CD14-positive monocyte (primary cell): ENCODE results near the gene CD63. TPM values are rescaled to one million over a fixed set of nuclear protein-coding genes. Genes with fewer than 3 reads are reported as not detected.

Experiments used
- DNase-seq, 3 donors: peaks; one replicate each; pipeline ENCODE4 v3.0.0-alpha.2; 2011 to 2022
- H2AFZ ChIP-seq: 2 replicates; pipeline ENCODE4 v1.6.0; 2012; ENCODE audit warnings: mild to moderate bottlenecking, low read depth, low read length, inconsistent platforms; ENCODE audit not compliant: insufficient read depth, poor library complexity, severe bottlenecking
- H3K27ac ChIP-seq, 2 donors: 1 replicate in 1 of 2; 2 replicates in 1 of 2; pipeline ENCODE4 v1.5.1; 2012 to 2013; ENCODE audit warnings: low read length in 2 of 2, control low read depth in 1 of 2, inconsistent platforms in 1 of 2, low read depth in 1 of 2, mild to moderate bottlenecking in 1 of 2
- H3K27me3 ChIP-seq, 2 donors: one replicate each; pipeline versions ENCODE4 v1.6.0 to v1.6.1; 2011 to 2013; ENCODE audit warnings: low read length in 2 of 2; ENCODE audit not compliant: control insufficient read depth in 2 of 2, insufficient read depth in 2 of 2
- H3K36me3 ChIP-seq, 2 donors: replicated peaks in 1 of 2; 1 replicate in 1 of 2; 2 replicates in 1 of 2; pipeline versions ENCODE4 v1.5.1 to v1.6.1; 2012 to 2013; ENCODE audit warnings: low read length in 2 of 2, control low read depth in 1 of 2, inconsistent platforms in 1 of 2, mild to moderate bottlenecking in 1 of 2; ENCODE audit not compliant: insufficient read depth in 2 of 2, control insufficient read depth in 1 of 2
- H3K4me1 ChIP-seq, 2 donors: 1 replicate in 1 of 2; 2 replicates in 1 of 2; pipeline versions ENCODE4 v1.5.1 to v1.6.1; 2012 to 2013; ENCODE audit warnings: low read length in 2 of 2, control low read depth in 1 of 2, inconsistent platforms in 1 of 2, mild to moderate bottlenecking in 1 of 2, moderate library complexity in 1 of 2; ENCODE audit not compliant: insufficient read depth in 2 of 2, control insufficient read depth in 1 of 2
- H3K4me2 ChIP-seq: replicated peaks from 2 replicates; pipeline ENCODE3; 2012; ENCODE audit warnings: low read length, moderate library complexity, mild to moderate bottlenecking; ENCODE audit not compliant: poor library complexity, severe bottlenecking; ENCODE audit errors: extremely low read depth
- H3K4me3 ChIP-seq, 3 experiments: fragments of 200-600 bp in 1 of 3; sonication (generic) in 1 of 3; replicated peaks in 1 of 3; 1 replicate in 2 of 3; 2 replicates in 1 of 3; pipeline ENCODE4 v1.5.1; 2011 to 2013; ENCODE audit warnings: low read length in 3 of 3, mild to moderate bottlenecking in 3 of 3, control low read depth in 2 of 3, low read depth in 2 of 3, inconsistent platforms in 1 of 3, moderate library complexity in 1 of 3
- H3K79me2 ChIP-seq: 2 replicates; pipeline ENCODE4 v1.6.0; 2012; ENCODE audit warnings: mild to moderate bottlenecking, control low read depth, inconsistent platforms, low read length, moderate library complexity; ENCODE audit not compliant: insufficient read depth
- H3K9ac ChIP-seq: 2 replicates; pipeline ENCODE4 v1.6.0; 2017; ENCODE audit warnings: low read length, mild to moderate bottlenecking; ENCODE audit not compliant: insufficient read depth, poor library complexity, severe bottlenecking
- H3K9me3 ChIP-seq, 2 donors: replicated peaks in 1 of 2; 1 replicate in 1 of 2; 2 replicates in 1 of 2; pipeline versions ENCODE4 v1.5.1 to v1.6.1; 2012 to 2013; ENCODE audit warnings: low read length in 2 of 2, control low read depth in 1 of 2; ENCODE audit not compliant: control insufficient read depth in 1 of 2, insufficient read depth in 1 of 2
- H4K20me1 ChIP-seq: 2 replicates; pipeline ENCODE4 v1.6.0; 2012; ENCODE audit warnings: mild to moderate bottlenecking, low read length, control low read depth, moderate library complexity; ENCODE audit not compliant: insufficient read depth
- H3K27ac Mint-ChIP-seq, 7 donors: one replicate each; pipeline ENCODE4 v1.8.0; 2020; ENCODE audit warnings: mild to moderate bottlenecking in 7 of 7, mixed read lengths in 7 of 7, moderate library complexity in 6 of 7, inconsistent platforms in 2 of 7
- H3K27me3 Mint-ChIP-seq, 3 donors: one replicate each; pipeline ENCODE4 v1.8.0; 2021 to 2022; ENCODE audit warnings: low read depth in 3 of 3, mild to moderate bottlenecking in 3 of 3, mixed read lengths in 3 of 3, moderate library complexity in 3 of 3, inconsistent platforms in 1 of 3
- H3K36me3 Mint-ChIP-seq, 2 donors: one replicate each; pipeline ENCODE4 v1.8.0; 2020; ENCODE audit warnings: mixed read lengths in 2 of 2, inconsistent platforms in 1 of 2, mild to moderate bottlenecking in 1 of 2
- H3K4me1 Mint-ChIP-seq: one replicate; pipeline ENCODE4 v1.8.0; 2020; ENCODE audit warnings: mild to moderate bottlenecking, mixed read lengths
- H3K4me3 Mint-ChIP-seq, 2 donors: one replicate each; pipeline ENCODE4 v1.8.0; 2020; ENCODE audit warnings: mild to moderate bottlenecking in 2 of 2, mixed read lengths in 2 of 2, moderate library complexity in 1 of 2
- H3K9me3 Mint-ChIP-seq, 7 donors: one replicate each; pipeline ENCODE4 v1.8.0; 2020 to 2022; ENCODE audit warnings: mixed read lengths in 7 of 7, mild to moderate bottlenecking in 6 of 7, moderate library complexity in 6 of 7, inconsistent platforms in 2 of 7
- CTCF ChIP-seq: fragments of 200-600 bp; IDR thresholded peaks from one replicate; pipeline ENCODE4 v1.8.0; 2022; ENCODE audit warnings: antibody characterized with exemption, mild to moderate bottlenecking
- WGBS: methylation state at CpG from one replicate; pipeline ENCODE4 v1.1.5; 2013; ENCODE audit warnings: missing lambda C conversion rate; ENCODE audit not compliant: insufficient coverage; 5-methylcytosine and 5-hydroxymethylcytosine counted together
- intact Hi-C, 2 donors: fragments of 100-400 bp; cut with micrococcal nuclease; formaldehyde crosslinking; loops; one replicate each; pipeline versions ENCODE4 v1.15.0 to v1.15.1; 2023
- polyA plus RNA-seq, 3 donors: library from polyadenylated mRNA; depleted of rRNA in 1 of 3; unstranded in 2 of 3; stranded (reverse) in 1 of 3; fragments of 300-500 nt in 2 of 3; fragments of >200 nt in 1 of 3; fragmentation: Illumina TruSeq in 2 of 3; gene quantifications; 1 replicate in 2 of 3; 2 replicates in 1 of 3; pipeline ENCODE4 v1.2.3, GENCODE V29; 2012 to 2021

Gene CD63
- polyA plus RNA-seq, 3 donors = 336 to 1,099 (median 988) TPM

GRCh38 chr12:55696796-55697462 lies 31.9 kb downstream of the CD63 start:
- no peaks in the 10 kb centered on the region for H3K27me3 ChIP-seq
- no peaks in the 10 kb centered on the region for H3K36me3 ChIP-seq
- 89% methylated on average over 11 of the region's 19 CpGs for WGBS
- no peak overlapping the region for H3K9ac ChIP-seq
- no peaks in the 10 kb centered on the region for H4K20me1 ChIP-seq
- H3K79me2 ChIP-seq = no peaks in the 10 kb centered on the region
- no peak overlapping the region for H3K27ac ChIP-seq
- no peak overlapping the region for H2AFZ ChIP-seq
- H3K4me3 ChIP-seq = no peak overlapping the region
- Mint-ChIP-seq H3K4me3 (no peak overlapping the region), H3K4me1 (peaks cover 10% of the 10 kb centered on the region), H3K27me3 (peaks cover 6 to 7% (median 7%) of the 10 kb centered on the region in 3 donors), H3K36me3 (peaks cover 3 to 8% of the 10 kb centered on the region in 2 donors), H3K27ac (no peak overlapping the region), H3K9me3 (peaks cover 0 to 3% (median 0%) of the 10 kb centered on the region in 7 donors)
- peaks cover 0 to 3% of the 10 kb centered on the region in 2 donors for H3K4me1 ChIP-seq
- no peak overlapping the region for H3K4me2 ChIP-seq
- no peak for DNase-seq
- intact Hi-C loops = no loop called here
- no peaks in the 10 kb centered on the region for H3K9me3 ChIP-seq
- no peak for TF ChIP-seq CTCF

- Histone ChIP-seq H3K27ac (no peak overlapping the region), H3K4me3 (no peak overlapping the region), H3K27me3 (no peaks in the 10 kb centered on the region), H3K4me2 (no peak overlapping the region), H3K4me1 (peaks cover 0 to 3% of the 10 kb centered on the region in 2 donors), H3K9ac (no peak overlapping the region), H3K79me2 (no peaks in the 10 kb centered on the region), H3K36me3 (no peaks in the 10 kb centered on the region), H3K9me3 (no peaks in the 10 kb centered on the region), H2AFZ (no peak overlapping the region), H4K20me1 (no peaks in the 10 kb centered on the region)
- TF ChIP-seq CTCF = no peak
- Mint-ChIP-seq H3K27ac (no peak overlapping the region), H3K9me3 (peaks cover 0 to 3% (median 0%) of the 10 kb centered on the region in 7 donors), H3K27me3 (peaks cover 5 to 7% (median 7%) of the 10 kb centered on the region in 3 donors), H3K36me3 (peaks cover 2 to 8% of the 10 kb centered on the region in 2 donors), H3K4me3 (no peak overlapping the region), H3K4me1 (peaks cover 7% of the 10 kb centered on the region)
- DNase-seq = no peak
- WGBS = no CpG with 5 or more reads among the region's 6 CpGs
- intact Hi-C loops = no loop called here
These were observed 32.7 kb downstream of the CD63 start for GRCh38 chr12:55696141-55696540.
